ENCODE data around the gene IFT88. TPM values are rescaled to one million over a fixed set of nuclear protein-coding genes. Genes with fewer than 3 reads are reported as not detected.

IFT88 gene
- total RNA-seq, 1 experiment from 2014 or later = 11.9 TPM

- TF ChIP-seq EZH2phosphoT487 (IDR thresholded peaks at IDR 0.05; ENCODE audit: borderline replicate concordance, low read length) = no peak
- no peak for TF ChIP-seq EZH2 (IDR thresholded peaks at IDR 0.05; ENCODE audit: low read length, unreplicated experiment)
- no peak for TF ChIP-seq CTCF (conservative IDR thresholded peaks at IDR 0.05; ENCODE audit: low read depth, low read length)
- H3F3A ChIP-seq (ENCODE audit: low read length, unreplicated experiment) = no peaks in the 10 kb centered on the region
- peaks cover 1% of the 10 kb centered on the region; the same call in 1 of the 2 replicates for H3K4me1 ChIP-seq (ENCODE audit: insufficient read depth, low read length)
- H3K9me3 ChIP-seq (ENCODE audit: low read length) = no peaks in the 10 kb centered on the region
- H3K4me3 ChIP-seq (ENCODE audit: low read length) = no peak overlapping the region
- no TSS peak for BruUV-seq (replicated peaks)
- no peak overlapping the region for H3K9ac ChIP-seq (ENCODE audit: low read length)
- no peak for ATAC-seq
- ChIA-PET POLR2A (ENCODE audit: unreplicated experiment) (no interaction called here), CTCF (no interaction called here)
- no peaks in the 10 kb centered on the region for H3K79me2 ChIP-seq (ENCODE audit: low read length)
- H3K27ac ChIP-seq (ENCODE audit: low read length) = no peak overlapping the region
- no peaks in the 10 kb centered on the region for H3K27me3 ChIP-seq (ENCODE audit: low read length)
- no peaks in the 10 kb centered on the region for H4K20me1 ChIP-seq (ENCODE audit: low read length)
- H2AFZ ChIP-seq (ENCODE audit: low read length) = no peak overlapping the region
- intact Hi-C loops (cut with micrococcal nuclease) = loop anchor here (10.0 kb wide), 1 partner anchor 67 kb away; no protein-coding TSS in a partner anchor
- no peaks in the 10 kb centered on the region for H3K9me2 ChIP-seq (replicated peaks; ENCODE audit: low read length)
- no peak overlapping the region for H3K4me2 ChIP-seq (ENCODE audit: low read length)
- no peaks in the 10 kb centered on the region for H3K36me3 ChIP-seq (ENCODE audit: low read depth, low read length)
- no peak for DNase-seq
Measured at GRCh38 chr13:20717581-20718542, 150.9 kb downstream of the IFT88 start.

GRCh38 chr13:20718958-20719566, 152.1 kb downstream of the IFT88 start:
- no TSS peak for BruUV-seq (replicated peaks)
- no peak for TF ChIP-seq CTCF (conservative IDR thresholded peaks at IDR 0.05; ENCODE audit: low read depth, low read length)
- no peak for TF ChIP-seq EZH2 (IDR thresholded peaks at IDR 0.05; ENCODE audit: low read length, unreplicated experiment)
- TF ChIP-seq EZH2phosphoT487 (IDR thresholded peaks at IDR 0.05; ENCODE audit: borderline replicate concordance, low read length) = no peak
- POLR2A ChIA-PET (ENCODE audit: unreplicated experiment) = no interaction called here

More at GRCh38 chr13:20718958-20719566, 152.1 kb downstream of the IFT88 start:
- no peaks in the 10 kb centered on the region for H3K9me3 ChIP-seq (ENCODE audit: low read length)
- H3K9me2 ChIP-seq (replicated peaks; ENCODE audit: low read length) = no peaks in the 10 kb centered on the region
- H3K27ac ChIP-seq (ENCODE audit: low read length) = no peak overlapping the region
- H3K27me3 ChIP-seq (ENCODE audit: low read length) = no peaks in the 10 kb centered on the region
- DNase-seq (no peak), ATAC-seq (no peak)
- H3K79me2 ChIP-seq (ENCODE audit: low read length) = no peaks in the 10 kb centered on the region
- intact Hi-C loops (cut with micrococcal nuclease) = loop anchor here (10.0 kb wide), 1 partner anchor 66 kb away; no protein-coding TSS in a partner anchor
- CTCF ChIA-PET = no interaction called here
- no peak overlapping the region for H3K4me2 ChIP-seq (ENCODE audit: low read length)
- no peak overlapping the region for H2AFZ ChIP-seq (ENCODE audit: low read length)
- H4K20me1 ChIP-seq (ENCODE audit: low read length) = no peaks in the 10 kb centered on the region
- H3K36me3 ChIP-seq (ENCODE audit: low read depth, low read length) = no peaks in the 10 kb centered on the region
- H3K4me3 ChIP-seq (ENCODE audit: low read length) = no peak overlapping the region
- no peaks in the 10 kb centered on the region for H3F3A ChIP-seq (ENCODE audit: low read length, unreplicated experiment)
- no peaks in the 10 kb centered on the region for H3K4me1 ChIP-seq (ENCODE audit: insufficient read depth, low read length)
- no peak overlapping the region for H3K9ac ChIP-seq (ENCODE audit: low read length)
